Measurements from ENCODE around the gene ITSN1. TPM values are rescaled to one million over a fixed set of nuclear protein-coding genes. Genes with fewer than 3 reads are reported as not detected.

ITSN1 gene
- total RNA-seq, 1 experiment from 2014 or later = 50.3 TPM

GRCh38 chr21:33700491-33700890 is 58.2 kb downstream of the ITSN1 start:
- ChIA-PET CTCF (no interaction called here), POLR2A (no interaction called here)
- peaks cover 17% of the 10 kb centered on the region for H3K4me1 ChIP-seq (ENCODE audit: control insufficient read depth, insufficient read depth, low read length)
- no TSS peak for BruUV-seq (replicated peaks)
- DNase-seq (ENCODE audit: low read depth, low spot score) (no peak), ATAC-seq (no peak)
- H3K27me3 ChIP-seq (ENCODE audit: control insufficient read depth, insufficient read depth, low read length) = no peaks in the 10 kb centered on the region
- in situ Hi-C loops (cut with HindIII; ENCODE audit: low pct_unique_long_range_greater_than_20kb, low sequenced_read_pairs) (no loop called here), intact Hi-C loops (cut with micrococcal nuclease; ENCODE audit: unreplicated experiment) (no loop called here)
- H3K27ac ChIP-seq (ENCODE audit: low read length) = no peak overlapping the region
- TF ChIP-seq REST (IDR thresholded peaks at IDR 0.05; ENCODE audit: insufficient read depth in 1 of 2, low read depth in 2 of 2, low read length in 1 of 2) = no peak
- TF ChIP-seq POLR2AphosphoS5 (IDR thresholded peaks at IDR 0.05; ENCODE audit: low read depth, low read length) = no peak
- no peak for TF ChIP-seq SIN3A (IDR thresholded peaks at IDR 0.05; ENCODE audit: borderline replicate concordance, insufficient read depth, low read depth, low read length)
- TF ChIP-seq TCF7L2 (IDR thresholded peaks at IDR 0.05; ENCODE audit: low read depth, low read length) = no peak
- TF ChIP-seq CTCF (IDR thresholded peaks at IDR 0.05) = no peak
- no peak overlapping the region for H3K4me3 ChIP-seq (ENCODE audit: low read depth in 2 of 2, low read length in 2 of 2)
- no peaks in the 10 kb centered on the region for H3K9me3 ChIP-seq (ENCODE audit: control insufficient read depth, insufficient read depth, low read depth, low read length)
- H3K36me3 ChIP-seq (ENCODE audit: control insufficient read depth, insufficient read depth, low read length) = no peaks in the 10 kb centered on the region

- ChIA-PET CTCF (no interaction called here), POLR2A (interaction anchor here (0.6 kb wide), 1 partner anchor 41 kb away, joined by 3 read pairs; no protein-coding TSS in a partner anchor)
- Histone ChIP-seq H3K4me1 (ENCODE audit: control insufficient read depth, insufficient read depth, low read length) (peaks cover 11% of the 10 kb centered on the region; the same call in 1 of the 2 replicates), H3K27me3 (ENCODE audit: control insufficient read depth, insufficient read depth, low read length) (no peaks in the 10 kb centered on the region), H3K9me3 (ENCODE audit: control insufficient read depth, insufficient read depth, low read depth, low read length) (no peaks in the 10 kb centered on the region), H3K27ac (ENCODE audit: low read length) (peak overlapping the region; percentile 86), H3K36me3 (ENCODE audit: control insufficient read depth, insufficient read depth, low read length) (no peaks in the 10 kb centered on the region), H3K4me3 (ENCODE audit: low read depth in 2 of 2, low read length in 2 of 2) (peak overlapping the region; percentile 12 to 40; a peak in 3 of 4 replicates)
- no TSS peak for BruUV-seq (replicated peaks)
- ATAC-seq (peak; percentile 93), DNase-seq (ENCODE audit: low read depth, low spot score) (no peak)
- TF ChIP-seq REST (IDR thresholded peaks at IDR 0.05; ENCODE audit: insufficient read depth in 1 of 2, low read depth in 2 of 2, low read length in 1 of 2) (no peak), TCF7L2 (IDR thresholded peaks at IDR 0.05; ENCODE audit: low read depth, low read length) (no peak), CTCF (IDR thresholded peaks at IDR 0.05) (no peak), SIN3A (IDR thresholded peaks at IDR 0.05; ENCODE audit: borderline replicate concordance, insufficient read depth, low read depth, low read length) (no peak), POLR2AphosphoS5 (IDR thresholded peaks at IDR 0.05; ENCODE audit: low read depth, low read length) (no peak)
- intact Hi-C loops (cut with micrococcal nuclease; ENCODE audit: unreplicated experiment) (no loop called here), in situ Hi-C loops (cut with HindIII; ENCODE audit: low pct_unique_long_range_greater_than_20kb, low sequenced_read_pairs) (no loop called here)
Observed at GRCh38 chr21:33703750-33704606, 61.7 kb downstream of the ITSN1 start.
